ENCODE measurements around the gene C4orf17. TPM values are rescaled to one million over a fixed set of nuclear protein-coding genes. Genes with fewer than 3 reads are reported as not detected.
"Not testable (repeated sequence)": the region's sequence is repeated elsewhere in the genome, so short reads cannot be mapped to it uniquely, and the experiment has no call there.

C4orf17 gene
- total RNA-seq, 1 donor from 2014 or later = not detected

DNA sequence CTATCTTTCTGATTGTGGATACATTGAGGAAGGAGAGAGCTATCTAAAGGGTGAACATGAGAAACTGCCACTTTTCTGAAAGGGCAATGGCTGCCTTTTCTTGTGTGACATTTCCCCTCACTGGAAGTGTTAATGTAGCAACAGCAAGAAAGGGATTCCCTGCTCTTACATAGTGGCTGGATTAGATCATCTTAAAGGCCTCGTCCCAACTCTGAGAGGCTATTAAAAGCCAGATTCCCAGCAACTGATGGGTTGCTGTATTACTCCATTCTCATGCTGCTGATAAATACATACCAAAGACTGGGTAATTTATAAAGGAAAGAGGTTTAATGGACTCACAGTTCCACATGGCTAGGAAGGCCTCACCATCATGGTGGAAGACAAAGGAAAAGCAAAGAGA, 41.9 kb upstream of the C4orf17 start:
- peak overlapping the region; percentile 91 for H3K27ac Mint-ChIP-seq (ENCODE audit: unreplicated experiment)
- H3K27me3 Mint-ChIP-seq (ENCODE audit: low read depth) = no peaks in the 10 kb centered on the region
- H3K4me3 Mint-ChIP-seq = no peak overlapping the region

DNA sequence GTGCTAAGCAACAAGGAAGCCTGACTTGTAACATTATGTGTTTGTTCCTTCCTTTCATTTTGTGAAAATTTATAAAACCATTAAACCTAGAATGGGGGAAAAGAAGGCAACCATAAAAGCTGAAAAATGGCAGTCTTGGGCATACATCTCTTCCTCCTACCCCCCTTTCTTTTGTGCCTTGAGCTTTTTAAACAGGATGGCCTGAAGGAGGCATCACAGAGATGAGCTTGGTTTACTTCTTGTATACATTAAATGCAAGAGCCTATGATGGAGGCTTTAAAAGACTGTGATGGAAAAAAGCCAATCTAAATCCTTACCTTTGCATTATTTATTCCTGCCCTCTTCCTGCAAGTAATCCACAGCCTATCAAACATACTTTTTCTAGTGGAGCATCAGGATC, 39.5 kb upstream of the C4orf17 start:
- H3K27me3 Mint-ChIP-seq (ENCODE audit: low read depth) = no peaks in the 10 kb centered on the region
- H3K27ac Mint-ChIP-seq (ENCODE audit: unreplicated experiment) = no peak overlapping the region
- H3K9me3 Mint-ChIP-seq = peaks cover 8% of the 10 kb centered on the region
- no peak overlapping the region for H3K4me3 Mint-ChIP-seq
- H3K36me3 Mint-ChIP-seq (ENCODE audit: low read depth) = no peaks in the 10 kb centered on the region
- no peak for DNase-seq (ENCODE audit: low read depth, low spot score)
- no peak for TF ChIP-seq CTCF (conservative IDR thresholded peaks at IDR 0.05)
- peaks cover 47% of the 10 kb centered on the region for H3K4me1 Mint-ChIP-seq

More for the DNA sequence above, 41.9 kb upstream of the C4orf17 start:
- no peak for DNase-seq (ENCODE audit: low read depth, low spot score)
- Mint-ChIP-seq H3K9me3 (peaks cover 5% of the 10 kb centered on the region), H3K36me3 (ENCODE audit: low read depth) (no peaks in the 10 kb centered on the region), H3K4me1 (peaks cover 48% of the 10 kb centered on the region)
- TF ChIP-seq CTCF (conservative IDR thresholded peaks at IDR 0.05) = no peak

GRCh38 chr4:99471896-99472295, 38.9 kb upstream of the C4orf17 start:
- Mint-ChIP-seq H3K4me1 (peaks cover 45% of the 10 kb centered on the region), H3K36me3 (ENCODE audit: low read depth) (no peaks in the 10 kb centered on the region), H3K27ac (ENCODE audit: unreplicated experiment) (no peak overlapping the region), H3K27me3 (ENCODE audit: low read depth) (no peaks in the 10 kb centered on the region), H3K4me3 (no peak overlapping the region), H3K9me3 (peaks cover 8% of the 10 kb centered on the region)
- no peak for DNase-seq (ENCODE audit: low read depth, low spot score)
- TF ChIP-seq CTCF (conservative IDR thresholded peaks at IDR 0.05) = no peak

GRCh38 chr4:99473131-99473530, 37.7 kb upstream of the C4orf17 start:
- peaks cover 33% of the 10 kb centered on the region for H3K4me1 Mint-ChIP-seq
- H3K27me3 Mint-ChIP-seq (ENCODE audit: low read depth) = no peaks in the 10 kb centered on the region
- no peak for DNase-seq (ENCODE audit: low read depth, low spot score)
- peaks cover 8% of the 10 kb centered on the region for H3K9me3 Mint-ChIP-seq
- H3K27ac Mint-ChIP-seq (ENCODE audit: unreplicated experiment) = no peak overlapping the region
- no peaks in the 10 kb centered on the region for H3K36me3 Mint-ChIP-seq (ENCODE audit: low read depth)
- H3K4me3 Mint-ChIP-seq = no peak overlapping the region
- TF ChIP-seq CTCF (conservative IDR thresholded peaks at IDR 0.05) = no peak

DNA sequence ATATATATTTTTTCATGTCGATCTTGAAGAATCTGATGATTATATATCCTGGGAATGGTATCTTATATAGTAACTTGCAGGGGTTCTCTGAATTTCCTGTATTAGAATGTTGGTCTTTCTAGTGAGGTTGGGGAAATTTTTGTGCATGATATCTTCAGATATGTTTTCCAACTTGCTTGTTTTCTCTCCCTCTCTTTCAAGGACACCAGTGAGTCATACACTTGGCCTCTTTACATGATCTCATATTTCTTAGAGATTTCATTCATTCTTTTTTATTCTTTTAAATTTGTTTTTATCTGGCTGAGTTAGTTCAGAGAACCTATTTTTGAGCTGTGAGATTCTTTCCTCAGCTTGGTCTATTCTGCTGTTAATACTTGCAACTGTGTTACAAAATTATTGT, 27.2 kb upstream of the C4orf17 start:
- no peak for TF ChIP-seq CTCF (conservative IDR thresholded peaks at IDR 0.05)
- Mint-ChIP-seq H3K36me3 (ENCODE audit: low read depth) (peaks cover 19% of the 10 kb centered on the region), H3K4me3 (no peak overlapping the region), H3K27me3 (ENCODE audit: low read depth) (no peaks in the 10 kb centered on the region), H3K27ac (ENCODE audit: unreplicated experiment) (no peak overlapping the region), H3K4me1 (no peaks in the 10 kb centered on the region), H3K9me3 (peaks cover 24% of the 10 kb centered on the region)
- no peak for DNase-seq (ENCODE audit: low read depth, low spot score)

GRCh38 chr4:99485212-99485611, 25.6 kb upstream of the C4orf17 start:
- Mint-ChIP-seq H3K27ac (ENCODE audit: unreplicated experiment) (no peak overlapping the region), H3K4me1 (no peaks in the 10 kb centered on the region), H3K36me3 (ENCODE audit: low read depth) (peaks cover 22% of the 10 kb centered on the region), H3K9me3 (peaks cover 24% of the 10 kb centered on the region), H3K4me3 (no peak overlapping the region), H3K27me3 (ENCODE audit: low read depth) (no peaks in the 10 kb centered on the region)
- no peak for DNase-seq (ENCODE audit: low read depth, low spot score)
- TF ChIP-seq CTCF (conservative IDR thresholded peaks at IDR 0.05) = no peak

- Mint-ChIP-seq H3K9me3 (peaks cover 20% of the 10 kb centered on the region), H3K36me3 (ENCODE audit: low read depth) (peaks cover 20% of the 10 kb centered on the region)
- H3K27ac Mint-ChIP-seq (ENCODE audit: unreplicated experiment); H3K4me1 Mint-ChIP-seq; H3K4me3 Mint-ChIP-seq; DNase-seq (ENCODE audit: low read depth, low spot score); H3K27me3 Mint-ChIP-seq (ENCODE audit: low read depth): not testable (repeated sequence)
Measured at GRCh38 chr4:99486648-99487047, 24.2 kb upstream of the C4orf17 start.

Data from neural crest cell (in vitro differentiated cells).